ENCODE results near the gene WT1. TPM values are rescaled to one million over a fixed set of nuclear protein-coding genes. Genes with fewer than 3 reads are reported as not detected.

The WT1 gene
- total and polyA plus RNA-seq, 11 donors = 1.0 to 16.6 (median 2.2) TPM

- intact Hi-C loops (cut with DNase I) = no loop called here
- no peaks in the 10 kb centered on the region for H3K4me1 ChIP-seq
- no peak overlapping the region for H3K4me3 ChIP-seq
- no peak for ATAC-seq
- no peak for DNase-seq
- peaks cover 0 to 27% (median 0%) of the 10 kb centered on the region in 9 donors for H3K27me3 ChIP-seq
- no peak for TF ChIP-seq POLR2A (IDR thresholded peaks at IDR 0.05)
- TF ChIP-seq CTCF (IDR thresholded peaks at IDR 0.05) = no peak
- H3K9me3 ChIP-seq = no peaks in the 10 kb centered on the region
- 66 to 100% (median 73%) methylated on average over 2 to 6 of the region's 6 CpGs for WGBS, 4 donors
- no peaks in the 10 kb centered on the region for H3K36me3 ChIP-seq
- H3K27ac ChIP-seq = no peak overlapping the region
Observed at GRCh38 chr11:32353884-32354283, 81.5 kb downstream of the WT1 start.

DNA sequence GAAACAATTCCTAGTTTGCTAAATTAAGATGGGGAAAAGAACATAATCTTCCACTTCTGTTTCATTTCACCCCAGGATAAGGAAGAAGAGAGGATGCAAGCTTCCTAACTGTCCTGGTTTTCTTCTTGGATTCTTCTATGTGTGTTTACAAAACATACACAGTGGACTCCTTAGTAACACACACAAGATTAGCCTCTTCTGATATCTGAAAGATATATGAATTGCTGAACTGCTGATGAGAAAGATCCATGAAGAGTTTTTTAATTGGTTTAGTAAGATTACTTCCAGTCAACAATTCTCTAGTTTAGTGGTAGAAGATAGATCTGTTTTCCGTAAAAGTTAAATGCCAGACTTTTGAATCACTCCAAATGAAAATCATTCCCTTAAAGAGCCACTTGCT lies 86.8 kb downstream of the WT1 start:
- TF ChIP-seq POLR2A (IDR thresholded peaks at IDR 0.05) (no peak), CTCF (IDR thresholded peaks at IDR 0.05) (no peak)
- WGBS, 4 donors = 15 to 22% (median 17%) methylated on average over 1 of the region's 1 CpG
- intact Hi-C loops (cut with DNase I) = no loop called here
- no peaks in the 10 kb centered on the region for H3K4me1 ChIP-seq
- no peak for ATAC-seq
- H3K4me3 ChIP-seq = no peak overlapping the region
- no peaks in the 10 kb centered on the region for H3K36me3 ChIP-seq
- DNase-seq = no peak
- peaks cover 0 to 20% (median 0%) of the 10 kb centered on the region in 9 donors for H3K27me3 ChIP-seq
- H3K9me3 ChIP-seq = no peaks in the 10 kb centered on the region
- no peak overlapping the region for H3K27ac ChIP-seq

GRCh38 chr11:32344946-32345345 lies 90.4 kb downstream of the WT1 start:
- DNase-seq = no peak

GRCh38 chr11:32343325-32344008 lies 91.9 kb downstream of the WT1 start:
- intact Hi-C loops (cut with DNase I) = no loop called here
- WGBS, 4 donors = 82 to 91% (median 88%) methylated on average over 3 of the region's 3 CpGs
- H3K27ac ChIP-seq = no peak overlapping the region
- no peak for ATAC-seq
- H3K4me3 ChIP-seq = no peak overlapping the region
- H3K27me3 ChIP-seq = peaks cover 0 to 26% (median 0%) of the 10 kb centered on the region in 9 donors
- no peaks in the 10 kb centered on the region for H3K9me3 ChIP-seq
- no peaks in the 10 kb centered on the region for H3K36me3 ChIP-seq
- DNase-seq = no peak
- H3K4me1 ChIP-seq = peaks cover 0 to 3% (median 0%) of the 10 kb centered on the region in 12 donors
- TF ChIP-seq CTCF (IDR thresholded peaks at IDR 0.05) = no peak
- TF ChIP-seq POLR2A (IDR thresholded peaks at IDR 0.05) = no peak

More at GRCh38 chr11:32344946-32345345, 90.4 kb downstream of the WT1 start:
- ATAC-seq = no peak
- Histone ChIP-seq H3K9me3 (no peaks in the 10 kb centered on the region), H3K4me1 (peaks cover 0 to 3% (median 0%) of the 10 kb centered on the region in 12 donors), H3K4me3 (no peak overlapping the region), H3K27ac (no peak overlapping the region), H3K27me3 (peaks cover 0 to 16% (median 0%) of the 10 kb centered on the region in 9 donors), H3K36me3 (no peaks in the 10 kb centered on the region)
- intact Hi-C loops (cut with DNase I) = no loop called here
- WGBS, 4 donors = 53 to 72% (median 63%) methylated on average over 5 of the region's 5 CpGs
- TF ChIP-seq CTCF (IDR thresholded peaks at IDR 0.05) (no peak), POLR2A (IDR thresholded peaks at IDR 0.05) (no peak)

Measured in heart left ventricle (tissue), 16 donors.